NCI-H187 treated with DMSO at 0.1 percent for 48 hours (cell line): ENCODE data around the gene UBFD1.
"Not testable (repeated sequence)": the region's sequence is repeated elsewhere in the genome, so short reads cannot be mapped to it uniquely, and the experiment has no call there.

ENCODE experiments used
- DNase-seq: peaks from one replicate; lab custom pipeline; 2025; lab: John Stamatoyannopoulos, UW

Gene UBFD1, protein sequence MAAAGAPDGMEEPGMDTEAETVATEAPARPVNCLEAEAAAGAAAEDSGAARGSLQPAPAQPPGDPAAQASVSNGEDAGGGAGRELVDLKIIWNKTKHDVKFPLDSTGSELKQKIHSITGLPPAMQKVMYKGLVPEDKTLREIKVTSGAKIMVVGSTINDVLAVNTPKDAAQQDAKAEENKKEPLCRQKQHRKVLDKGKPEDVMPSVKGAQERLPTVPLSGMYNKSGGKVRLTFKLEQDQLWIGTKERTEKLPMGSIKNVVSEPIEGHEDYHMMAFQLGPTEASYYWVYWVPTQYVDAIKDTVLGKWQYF

DNA sequence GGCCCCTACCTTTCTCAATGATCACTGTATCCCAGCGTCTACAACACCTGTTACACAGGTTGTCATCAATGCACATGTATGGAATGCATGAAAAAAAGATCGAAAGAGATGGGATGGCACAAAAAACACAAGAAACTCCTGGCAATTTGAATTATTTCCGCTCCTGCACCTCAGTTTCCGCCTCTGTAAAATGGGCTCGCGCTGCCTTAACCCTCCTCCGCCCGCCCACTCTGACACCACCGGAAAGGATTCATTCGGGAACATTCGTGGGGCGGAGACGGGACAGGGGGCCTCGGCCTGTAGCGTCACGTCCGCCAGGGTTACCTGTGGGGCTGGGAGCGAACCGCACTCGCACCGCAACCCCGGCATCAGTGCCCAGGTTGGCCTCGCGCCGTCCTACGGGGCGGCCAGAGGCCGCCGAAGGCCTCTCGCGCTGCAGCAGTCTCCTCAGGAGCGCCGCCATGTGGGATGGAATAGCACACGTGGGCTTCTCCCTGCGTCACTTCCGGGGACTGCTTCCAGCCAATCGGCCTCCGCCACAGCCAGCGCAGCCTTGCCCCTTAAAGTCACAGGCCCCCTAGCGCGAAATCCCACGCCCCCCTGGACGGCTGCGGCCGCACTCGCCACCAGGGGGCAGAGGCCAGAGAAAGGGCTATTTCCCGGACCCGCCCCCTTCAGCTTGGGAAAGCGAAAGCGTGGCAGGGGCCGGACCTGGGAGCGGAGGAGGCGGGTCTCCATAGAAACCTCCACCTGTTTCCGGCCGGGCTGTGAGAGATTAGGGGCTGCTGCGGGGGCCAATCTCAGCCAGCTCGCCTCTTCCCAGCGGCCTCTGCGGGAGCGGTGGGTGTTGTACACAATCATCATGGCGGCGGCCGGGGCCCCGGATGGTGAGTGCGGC, at the start of gene UBFD1, which contains the start of gene EARS2:
Gene UBFD1 (plus strand): TSS at position 847 of the 898 bp plus-strand sequence. CDS start 16 bp downstream, at position 863.
Gene EARS2 (minus strand): TSS at position 470 of the 898 bp plus-strand sequence. CDS start 7 bp downstream, at position 463.
- peak; percentile 88 for DNase-seq

DNA sequence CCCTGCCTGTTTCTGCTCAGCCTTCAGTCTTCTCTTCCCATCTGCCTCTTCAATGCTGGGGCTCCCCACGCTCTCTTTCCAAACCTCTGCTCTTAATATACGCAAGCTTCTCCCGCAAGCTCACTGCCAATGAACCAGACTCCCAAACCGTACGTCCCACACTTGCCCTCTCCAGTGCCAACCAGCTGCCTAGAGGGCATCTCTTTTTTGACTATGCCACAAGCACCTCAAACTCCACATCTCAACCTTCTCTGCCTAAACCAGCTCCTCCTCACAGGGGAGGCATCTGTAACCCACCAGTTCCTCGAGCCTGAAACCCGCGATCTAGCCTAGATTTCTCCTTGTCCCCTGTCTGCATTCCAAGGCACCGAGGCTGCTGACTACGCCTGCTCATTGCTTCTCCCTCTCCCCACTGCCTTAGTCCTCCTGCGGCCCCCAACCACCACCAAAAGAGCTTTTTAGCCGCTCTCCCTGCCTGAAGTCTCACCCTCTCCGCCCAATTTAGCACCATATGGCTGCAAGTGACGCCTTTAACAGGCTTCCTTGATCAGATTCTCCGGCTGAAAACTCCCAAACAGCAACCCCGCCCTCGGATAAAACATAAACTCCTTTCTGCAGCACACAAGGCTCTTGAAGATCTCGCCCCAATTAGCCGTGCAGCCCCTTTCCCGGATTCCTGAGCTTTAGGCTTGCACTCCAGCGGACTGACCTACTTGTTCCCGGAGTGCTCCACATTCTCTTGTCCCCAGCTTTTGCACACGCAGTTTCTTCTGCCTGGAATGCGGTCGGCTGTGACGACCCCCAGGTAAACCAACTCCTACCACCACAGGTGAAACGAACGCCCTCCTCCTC, 48.7 kb upstream of the UBFD1 start:
- DNase-seq = no peak

DNA sequence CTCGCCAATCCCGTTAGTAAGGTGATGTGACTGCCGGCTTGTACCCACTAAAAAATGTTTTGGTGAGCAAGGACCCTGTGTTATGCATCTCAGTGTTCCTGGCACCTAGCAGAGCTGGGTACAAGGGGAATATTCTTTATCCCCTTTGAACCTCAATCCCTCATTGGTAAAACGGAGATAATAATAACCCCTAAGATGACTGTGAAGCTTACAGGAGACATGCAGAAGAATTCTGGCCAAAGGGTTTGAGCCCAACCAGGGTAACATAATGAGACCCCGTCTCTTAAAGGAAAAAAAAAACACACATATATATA, 48.1 kb upstream of the UBFD1 start:
- no peak for DNase-seq

DNA sequence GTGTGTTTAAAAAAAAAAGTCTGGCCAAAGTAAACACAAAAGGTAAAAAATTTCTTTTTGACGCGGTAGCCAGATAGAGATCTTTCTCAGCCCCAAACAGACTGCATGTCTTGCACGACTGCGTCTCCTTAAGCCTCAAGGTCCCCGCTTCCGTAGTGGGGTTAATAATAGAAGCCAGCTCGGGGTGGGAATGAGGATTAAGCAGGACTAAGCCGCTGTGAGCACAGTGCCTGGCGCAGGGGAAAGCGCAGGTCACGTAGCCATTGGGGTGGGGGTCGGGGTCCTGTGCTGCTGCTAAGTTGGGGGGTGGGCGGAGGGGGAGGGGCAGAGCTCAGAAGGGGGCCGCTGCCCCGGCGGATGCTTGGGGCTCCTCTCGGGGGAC, 47.8 kb upstream of the UBFD1 start:
- no peak for DNase-seq

DNA sequence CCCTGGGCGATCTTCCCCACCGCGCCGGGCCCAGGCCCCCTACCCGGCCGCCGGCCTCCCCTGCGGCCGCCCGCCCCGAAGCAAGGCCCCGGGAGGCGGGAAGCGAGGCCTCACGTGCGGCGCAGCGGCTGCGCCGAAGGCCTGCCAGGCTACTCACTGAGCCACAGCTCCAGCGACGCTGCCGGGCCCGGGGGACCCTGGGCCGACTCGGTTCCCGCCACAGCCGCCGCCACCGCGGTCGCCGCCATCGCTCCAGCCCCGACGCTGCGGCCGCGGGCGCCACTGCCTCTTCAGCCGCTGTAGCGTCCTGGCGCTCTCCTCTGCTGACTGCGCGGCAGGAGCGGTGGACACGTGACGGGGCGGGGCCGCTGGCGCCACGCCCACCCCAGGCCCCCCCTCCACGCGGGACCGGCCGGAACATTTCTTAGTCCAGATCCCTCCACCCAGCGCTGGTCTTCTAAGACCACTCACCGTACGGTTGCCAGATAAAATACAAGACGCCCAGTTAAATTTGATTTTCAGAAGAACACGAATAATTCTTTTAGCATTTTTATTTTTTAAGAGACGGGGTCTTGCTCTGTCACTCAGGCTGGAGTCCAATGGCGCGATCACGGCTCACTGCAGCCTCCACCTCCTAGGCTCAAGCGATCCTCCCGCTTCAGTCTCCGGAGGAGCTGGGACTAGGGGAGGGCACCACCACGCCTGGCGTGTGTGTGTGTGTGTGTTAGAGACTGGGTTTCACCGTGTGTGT, 47.2 kb upstream of the UBFD1 start, which contains the start of gene GGA2:
Gene GGA2 (minus strand): TSS at position 331 of the 751 bp plus-strand sequence. CDS start 83 bp downstream, at position 248.
- DNase-seq = no peak

DNA sequence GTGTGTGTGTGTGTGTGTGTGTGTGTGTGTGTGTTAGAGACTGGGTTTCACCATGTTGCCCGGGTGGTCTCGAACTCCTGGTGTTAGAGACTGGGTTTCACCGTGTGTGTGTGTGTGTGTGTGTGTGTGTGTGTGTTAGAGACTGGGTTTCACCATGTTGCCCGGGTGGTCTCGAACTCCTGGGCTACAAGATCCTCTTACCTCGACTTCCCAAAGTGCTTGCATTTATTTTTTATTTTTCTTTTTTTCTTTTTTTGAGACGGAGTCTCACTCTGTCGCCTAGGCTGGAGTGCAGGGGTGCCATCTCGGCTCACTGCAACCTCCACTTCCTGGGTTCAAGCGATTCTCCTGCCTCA, 46.6 kb upstream of the UBFD1 start:
- DNase-seq = not testable (repeated sequence)

DNA sequence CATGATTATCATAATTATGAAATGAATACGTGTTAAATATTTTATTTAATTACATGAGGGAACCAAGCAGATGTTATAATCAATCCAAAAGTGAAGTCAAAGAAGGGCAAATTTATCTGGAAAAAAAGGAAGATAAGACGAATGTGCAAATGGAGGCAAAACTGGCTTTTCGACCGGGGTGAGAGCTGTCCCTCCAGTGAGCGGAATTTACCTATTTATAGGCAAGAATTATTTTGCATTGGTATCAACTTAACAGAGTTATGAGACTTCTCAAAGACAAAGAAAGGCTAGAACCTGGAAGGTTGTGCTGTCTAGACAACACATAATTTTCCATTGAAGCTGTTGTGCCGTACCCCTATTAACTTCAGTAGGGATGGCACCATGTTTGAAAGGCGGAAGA, 45.8 kb upstream of the UBFD1 start:
- DNase-seq = no peak

DNA sequence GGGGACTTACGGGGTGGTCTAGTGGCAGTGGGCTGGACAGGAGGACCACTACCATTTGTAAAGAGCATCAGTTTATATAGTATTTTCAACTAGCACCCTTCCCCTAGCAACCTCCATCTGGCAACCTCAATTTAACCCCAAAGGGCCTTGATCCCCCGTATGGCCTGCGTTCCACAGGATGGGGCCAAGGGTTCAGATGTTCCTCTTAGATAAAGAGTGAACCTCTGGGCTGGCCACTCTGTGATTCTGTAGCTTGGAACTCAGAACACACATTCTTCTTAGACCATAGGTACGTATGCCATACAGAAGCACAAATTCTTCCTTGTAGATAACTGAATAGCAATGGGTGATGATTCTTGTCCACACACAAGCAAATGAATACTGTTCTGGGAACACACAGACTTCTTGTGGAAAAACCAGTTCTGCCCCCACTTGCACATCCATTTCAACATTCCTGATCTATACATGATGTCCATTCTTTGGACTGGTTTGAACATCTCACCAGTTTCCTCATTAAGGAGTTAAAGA, 45.3 kb upstream of the UBFD1 start:
- DNase-seq = no peak

DNA sequence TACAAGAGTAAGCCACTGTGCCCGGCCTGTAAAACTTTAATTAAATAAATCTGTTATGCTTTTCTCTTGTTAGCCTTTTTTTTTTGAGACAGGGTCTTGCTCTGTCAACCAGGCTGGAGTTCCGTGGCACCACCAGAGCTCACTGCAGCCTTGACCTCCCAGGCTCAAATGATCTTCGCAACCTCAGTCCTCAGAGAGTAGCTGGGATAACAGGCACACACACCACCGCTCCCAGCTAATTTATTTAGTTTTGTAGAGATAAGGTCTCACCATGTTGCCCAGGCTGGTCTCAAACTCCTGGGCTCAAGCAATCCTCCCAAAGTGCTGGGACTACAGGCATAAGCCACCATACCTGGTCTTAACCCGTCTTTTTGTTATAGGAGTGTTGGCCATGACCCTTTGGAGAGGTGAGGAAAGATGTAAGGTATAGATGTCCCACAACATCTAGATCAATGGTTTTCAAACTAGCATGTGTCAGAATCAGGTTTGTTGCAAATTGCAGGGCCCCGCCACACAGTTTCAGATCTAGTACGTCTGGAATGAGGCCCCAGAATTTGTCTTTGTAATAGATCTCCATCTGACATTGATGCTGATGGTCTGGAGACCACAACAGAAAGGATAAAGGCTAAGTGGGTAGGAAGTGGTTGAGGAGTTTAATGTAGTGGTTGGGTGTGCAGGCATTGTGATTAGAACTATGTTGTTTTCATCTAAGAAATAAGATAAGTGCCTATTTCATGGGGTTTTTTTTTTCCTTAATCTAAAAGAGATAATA, 43.0 kb upstream of the UBFD1 start:
- no peak for DNase-seq

DNA sequence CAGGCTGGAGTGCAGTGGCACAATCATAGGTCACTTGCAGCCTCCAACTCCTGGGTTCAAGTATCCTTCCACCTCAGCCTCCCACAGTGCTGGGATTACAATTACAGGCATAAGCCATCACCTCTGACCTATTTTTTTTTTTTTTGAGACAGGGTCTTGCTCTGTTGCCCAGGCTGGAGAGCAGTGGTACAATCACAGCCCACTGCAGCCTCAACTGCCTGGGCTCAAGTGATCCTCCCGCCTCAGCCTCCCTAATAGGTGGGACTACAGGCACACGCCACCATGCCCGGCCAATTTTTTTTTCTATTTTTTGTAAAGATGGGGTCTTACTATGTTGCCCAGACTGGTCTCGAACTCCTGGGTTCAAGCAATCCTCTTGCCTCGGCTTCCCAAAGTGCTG, 41.6 kb upstream of the UBFD1 start:
- no peak for DNase-seq

DNA sequence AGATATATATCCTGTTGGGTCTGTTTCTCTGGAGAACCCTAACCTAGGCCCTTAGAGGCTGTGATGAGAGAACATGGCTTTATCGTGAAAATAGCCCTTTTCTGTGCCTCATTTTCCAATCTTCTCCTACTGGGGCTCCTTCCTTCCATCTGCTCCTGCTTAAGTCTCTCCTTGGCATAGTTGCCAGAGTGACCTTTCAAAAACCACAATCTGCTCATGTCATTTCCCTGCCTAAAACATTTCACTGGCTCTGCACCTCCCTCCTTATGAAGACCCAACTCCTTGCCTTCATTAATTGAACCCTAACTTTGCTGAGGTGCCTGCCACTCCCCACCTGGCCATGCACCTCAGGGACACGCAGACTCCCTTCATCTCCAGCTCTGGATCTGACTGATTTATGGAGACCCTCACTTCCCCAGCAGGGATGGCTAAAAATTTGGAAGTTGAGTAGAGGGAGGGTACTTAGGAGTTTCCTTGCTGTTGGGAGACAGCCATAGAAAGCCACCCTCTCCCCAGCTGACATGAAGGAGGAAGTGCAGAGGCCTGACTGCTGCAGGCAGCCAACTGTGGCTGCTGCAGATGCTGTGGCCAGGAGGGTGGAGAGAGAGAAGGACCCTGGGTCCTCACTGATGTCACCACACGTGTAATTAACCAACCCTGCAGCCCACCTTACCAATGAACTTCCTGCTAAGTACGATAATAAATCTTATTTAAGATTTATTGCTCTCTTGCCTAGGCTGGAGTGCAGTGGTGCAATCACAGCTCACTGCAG, 41.0 kb upstream of the UBFD1 start:
- no peak for DNase-seq

DNA sequence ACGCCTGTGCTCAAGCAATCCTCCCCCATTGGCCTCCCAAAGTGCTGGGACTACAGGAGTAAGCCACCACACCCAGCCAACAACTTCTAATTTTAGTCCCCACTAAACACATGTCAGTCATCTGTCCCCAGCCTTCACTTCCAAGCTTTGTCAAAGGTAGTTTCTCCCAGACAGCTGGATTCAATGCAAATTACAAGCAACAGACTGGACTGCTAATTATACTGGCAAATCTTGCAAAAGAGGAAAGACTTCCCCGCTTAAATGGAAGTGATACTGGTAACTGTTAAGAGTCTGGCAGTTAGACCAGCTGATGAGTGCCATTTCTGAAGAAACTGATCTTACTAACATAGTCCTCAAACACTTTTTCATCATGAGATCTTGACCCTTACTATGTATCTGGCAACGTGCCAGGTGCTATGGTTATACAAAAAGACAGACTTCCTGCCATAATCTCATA, 39.1 kb upstream of the UBFD1 start:
- no peak for DNase-seq

DNA sequence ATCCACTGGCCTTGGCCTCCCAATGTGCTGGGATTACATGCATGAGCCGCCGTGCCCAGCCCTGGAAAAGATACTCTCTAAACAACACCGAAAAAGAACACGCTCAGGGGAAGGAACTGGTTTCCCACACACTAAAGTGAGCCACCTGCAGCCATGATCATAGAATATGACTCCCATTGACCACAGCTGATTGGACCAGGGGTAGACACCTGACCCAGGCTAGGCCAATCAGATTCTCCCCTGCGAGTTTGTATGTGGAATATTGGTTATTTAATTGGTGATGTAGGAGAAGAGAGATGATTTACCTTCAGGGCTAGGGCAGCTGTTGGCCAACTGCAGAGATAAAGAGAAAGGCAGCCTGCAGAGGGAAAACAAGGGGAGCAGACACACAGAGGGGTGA, 38.2 kb upstream of the UBFD1 start:
- DNase-seq = no peak

DNA sequence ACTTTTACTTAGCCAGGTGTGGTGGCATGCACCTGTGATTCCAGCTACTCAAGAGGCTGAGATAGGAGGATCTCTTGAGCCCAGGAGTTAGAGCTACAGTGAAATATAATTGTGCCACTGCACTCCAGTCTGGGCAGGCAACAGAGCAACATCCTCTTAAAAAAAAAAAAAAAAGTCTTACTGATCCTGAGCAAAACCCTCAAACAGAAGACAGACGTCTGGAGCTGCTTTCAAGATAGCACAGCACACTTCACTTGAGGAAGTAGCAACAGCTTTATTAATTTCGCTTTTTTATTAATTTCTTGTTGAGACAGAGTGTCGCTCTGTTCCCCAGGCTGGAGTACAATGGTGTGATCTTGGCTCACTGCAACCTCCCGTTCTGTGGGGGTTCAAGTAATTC, 37.0 kb upstream of the UBFD1 start:
- DNase-seq = no peak

DNA sequence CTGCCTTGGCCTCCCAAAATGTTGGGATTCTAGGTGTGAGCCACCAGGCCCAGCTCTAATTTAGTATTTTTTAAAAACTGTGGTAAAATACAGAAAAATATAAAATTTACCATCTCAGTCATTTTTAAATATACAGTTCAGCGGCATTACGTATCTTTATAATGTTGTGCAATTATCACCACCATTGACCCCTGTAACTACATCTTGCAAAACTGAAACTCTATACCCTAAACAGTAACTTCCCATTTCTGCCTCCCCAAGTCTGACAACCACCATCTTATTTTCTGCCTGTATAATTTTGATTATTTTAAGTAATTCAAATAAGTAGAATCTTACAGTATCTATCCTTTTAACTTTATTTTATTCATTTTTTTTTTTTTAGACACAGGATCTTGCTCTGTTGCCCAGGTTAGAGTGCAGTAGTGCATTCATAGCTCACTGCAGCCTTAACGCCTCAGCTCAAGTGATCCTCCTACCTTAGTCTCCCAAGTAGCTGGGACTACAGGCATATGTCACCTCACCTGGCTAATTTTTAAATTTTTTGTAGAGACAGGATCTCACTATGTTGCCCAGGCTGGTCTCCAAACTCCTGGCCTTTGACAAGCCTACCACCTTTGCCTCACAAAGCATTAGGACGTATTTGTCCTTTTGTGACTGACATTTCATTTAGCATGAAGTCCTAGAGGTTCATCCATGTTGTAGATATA, 36.3 kb upstream of the UBFD1 start:
- DNase-seq = no peak

DNA sequence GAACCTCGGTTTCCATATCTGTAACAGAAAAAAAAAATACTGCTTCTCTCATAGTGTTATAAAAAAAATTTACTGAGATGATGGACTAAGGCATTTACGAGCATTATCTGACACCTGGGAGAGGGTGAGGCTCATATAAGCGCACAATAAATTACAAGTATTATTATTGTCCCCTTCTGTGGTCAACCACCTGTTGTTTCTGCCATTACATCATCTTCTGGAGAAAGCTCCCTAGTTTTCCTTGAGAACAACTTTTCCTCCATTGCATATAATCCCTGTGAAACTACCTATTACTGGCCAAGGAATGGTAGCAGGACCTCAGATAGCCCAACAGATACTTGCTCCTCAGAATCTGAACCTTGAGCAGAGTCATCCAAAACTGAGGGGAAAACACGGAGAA, 35.6 kb upstream of the UBFD1 start:
- no peak for DNase-seq

DNA sequence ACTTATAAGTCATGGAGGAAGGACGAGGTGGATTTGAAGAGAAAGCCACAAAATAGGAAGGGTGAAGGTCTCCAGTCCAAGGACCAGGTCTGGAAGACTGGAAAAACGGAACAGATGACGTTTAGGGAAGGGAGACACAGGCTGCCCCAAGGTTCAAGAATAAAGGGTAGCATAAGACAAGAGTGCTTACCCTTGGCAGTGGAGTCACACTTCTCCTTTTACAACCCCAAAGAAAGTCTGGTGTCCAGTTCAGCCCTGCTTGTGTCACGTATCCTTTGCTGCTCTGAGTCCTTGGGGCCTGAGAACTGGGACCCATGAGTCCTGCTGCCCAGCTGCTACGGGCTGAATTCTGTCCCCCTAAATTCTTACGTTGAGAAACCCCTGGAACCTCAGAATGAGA, 34.2 kb upstream of the UBFD1 start:
- no peak for DNase-seq

DNA sequence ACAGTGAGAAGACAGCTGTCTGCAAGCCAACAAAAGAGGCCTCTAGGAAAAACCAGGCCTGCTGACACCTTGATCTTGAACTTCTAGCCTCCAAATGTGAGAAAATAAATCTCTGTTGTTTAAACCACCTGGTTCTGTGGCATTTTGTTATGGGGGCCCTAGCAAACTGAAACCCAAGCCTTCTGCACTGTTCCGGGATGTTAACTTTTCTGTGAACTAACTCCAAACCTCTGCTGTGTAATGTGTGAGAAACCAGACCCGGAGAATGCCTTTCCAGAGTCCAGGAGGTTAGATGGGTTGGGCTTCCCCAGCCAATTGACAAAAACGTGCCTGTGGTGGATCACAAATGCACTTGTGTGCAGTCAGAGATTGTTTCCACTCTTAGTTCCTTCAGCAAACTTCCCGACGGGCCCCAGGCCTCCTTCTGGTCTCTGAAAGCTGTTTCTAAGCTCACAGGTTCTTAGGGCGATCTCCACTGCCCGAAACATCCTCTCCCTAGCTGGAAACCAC, 33.6 kb upstream of the UBFD1 start:
- no peak for DNase-seq

DNA sequence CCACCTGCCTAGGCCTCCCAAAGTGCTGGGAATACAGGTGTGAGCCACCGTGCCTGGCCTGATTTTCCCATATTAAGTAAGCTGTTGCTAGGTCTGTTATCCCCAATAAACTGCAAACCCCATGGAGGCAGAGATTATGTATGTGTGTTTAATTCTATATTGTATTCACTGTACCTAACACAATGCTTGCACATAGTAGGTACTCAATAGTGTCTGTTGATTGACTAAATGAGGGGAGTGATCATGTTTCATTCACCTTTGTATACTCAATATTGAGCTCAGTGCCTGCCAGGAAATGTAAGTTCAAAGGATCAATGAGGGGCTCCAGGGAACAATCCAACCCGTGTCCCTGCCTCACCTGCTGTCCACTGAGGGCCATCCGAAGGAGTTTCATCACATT, 32.6 kb upstream of the UBFD1 start:
- DNase-seq = no peak
